HG03439 (cell line): ENCODE data around the gene GUCA1A.
A peak's percentile ranks its signal among the peaks of the same experiment; 100 is the strongest.
"Not testable (repeated sequence)": the region's sequence is repeated elsewhere in the genome, so short reads cannot be mapped to it uniquely, and the experiment has no call there.

Source experiments
- ATAC-seq: cut with Tn5 transposase; IDR thresholded peaks from one replicate; pipeline ENCODE4 v1.9.1; 2021; ENCODE audit warnings: mild to moderate bottlenecking, moderate library complexity; ENCODE audit not compliant: unreplicated experiment

The GUCA1A gene

DNA sequence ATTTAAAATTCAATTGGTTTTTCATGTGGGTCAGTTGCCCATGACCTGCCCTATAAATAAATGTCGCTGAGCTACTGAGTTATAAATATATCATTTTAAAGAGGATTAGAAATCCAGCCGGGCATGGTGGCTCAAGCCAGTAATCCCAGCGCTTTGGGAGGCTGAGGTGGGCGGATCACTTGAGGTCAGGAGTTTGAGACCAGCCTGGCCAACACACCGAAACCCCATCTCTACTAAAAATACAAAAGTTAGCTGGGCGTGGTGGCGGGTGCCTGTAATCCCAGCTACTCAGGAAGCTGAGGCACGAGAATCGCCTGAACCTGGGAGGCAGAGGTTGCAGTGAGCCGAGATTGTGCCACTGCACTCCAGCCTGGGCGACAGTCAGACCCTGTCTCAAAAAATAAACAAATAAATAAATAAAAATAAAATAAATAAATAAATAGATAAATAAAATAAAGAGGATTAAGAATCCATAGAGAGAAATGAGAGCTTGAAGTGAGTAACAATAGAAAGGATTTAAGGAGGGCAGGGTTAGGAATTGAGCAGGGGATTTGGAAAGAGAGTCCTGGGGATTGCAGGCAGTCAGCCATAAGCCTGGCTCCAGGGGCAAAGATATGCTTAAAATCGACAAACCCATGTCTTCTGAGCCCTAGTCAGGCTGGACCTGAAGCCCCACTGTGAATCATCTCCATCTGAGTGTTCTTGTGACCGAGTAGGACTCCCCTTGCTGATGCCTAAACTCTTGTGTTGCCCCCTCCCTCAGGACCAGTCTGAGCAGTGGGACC lies 29.2 kb downstream of the GUCA1A start:
- not testable (repeated sequence) for ATAC-seq

DNA sequence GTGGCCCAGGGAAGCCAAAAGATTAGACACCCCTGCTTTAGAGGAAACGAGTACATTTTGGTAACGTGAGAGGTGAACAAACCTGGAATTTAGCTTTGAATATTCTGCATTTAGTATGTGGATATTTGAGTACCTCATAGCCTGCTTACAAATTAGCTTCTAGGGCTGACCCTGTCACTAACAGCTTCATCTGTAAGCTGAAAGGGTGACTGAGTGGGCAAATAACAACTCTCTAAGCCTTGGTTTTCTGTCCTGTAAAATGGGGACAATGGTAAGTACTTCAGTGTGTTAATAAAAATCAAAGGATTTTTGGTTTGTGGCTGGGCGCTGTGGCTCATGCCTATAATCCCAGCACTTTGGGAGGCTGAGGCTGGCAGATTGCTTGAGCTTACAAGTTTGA lies 30.0 kb downstream of the GUCA1A start:
- no peak for ATAC-seq

DNA sequence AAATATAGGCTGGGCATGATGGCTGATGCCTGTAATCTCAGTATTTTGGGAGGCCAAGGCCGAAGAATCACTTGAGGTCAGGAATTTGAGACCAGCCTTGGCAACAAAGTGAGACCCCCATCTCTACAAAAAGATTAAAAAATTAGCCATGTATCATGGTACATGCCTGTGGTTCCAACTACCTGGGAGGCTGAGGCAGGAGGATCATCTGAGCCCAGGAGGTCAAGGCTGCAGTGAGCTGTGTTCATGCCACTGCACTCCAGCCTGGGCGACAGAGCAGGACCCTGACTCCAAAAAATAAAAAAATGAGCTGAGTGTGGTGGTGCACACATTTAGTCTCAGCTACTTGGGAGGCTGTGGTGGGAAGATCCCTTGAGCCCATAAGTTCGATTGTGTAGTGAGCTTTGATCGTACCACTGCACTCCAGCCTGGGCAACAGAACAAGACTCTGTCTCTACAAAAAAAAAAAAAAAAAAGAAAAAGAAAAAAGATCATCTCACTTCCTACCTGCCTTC lies 31.7 kb downstream of the GUCA1A start:
- no peak for ATAC-seq

DNA sequence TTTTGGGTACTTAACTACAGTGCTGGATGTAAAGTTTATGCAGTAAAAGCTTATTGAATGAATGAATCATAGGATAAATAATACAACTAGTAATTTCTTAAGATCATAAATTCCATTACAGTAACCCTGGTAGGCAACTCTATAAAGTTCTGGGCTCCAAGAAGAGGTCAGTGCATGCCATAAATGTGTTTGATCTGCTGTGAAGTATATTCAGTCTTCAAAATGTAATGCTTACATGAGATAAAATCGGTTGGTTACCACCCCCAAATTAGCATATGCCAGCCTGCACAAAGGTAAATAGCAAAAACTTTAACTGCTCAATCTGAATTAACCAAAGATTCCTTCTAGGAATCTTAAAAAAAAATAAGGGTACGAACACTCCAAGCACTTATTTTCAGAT lies 34.4 kb downstream of the GUCA1A start:
- not testable (repeated sequence) for ATAC-seq

DNA sequence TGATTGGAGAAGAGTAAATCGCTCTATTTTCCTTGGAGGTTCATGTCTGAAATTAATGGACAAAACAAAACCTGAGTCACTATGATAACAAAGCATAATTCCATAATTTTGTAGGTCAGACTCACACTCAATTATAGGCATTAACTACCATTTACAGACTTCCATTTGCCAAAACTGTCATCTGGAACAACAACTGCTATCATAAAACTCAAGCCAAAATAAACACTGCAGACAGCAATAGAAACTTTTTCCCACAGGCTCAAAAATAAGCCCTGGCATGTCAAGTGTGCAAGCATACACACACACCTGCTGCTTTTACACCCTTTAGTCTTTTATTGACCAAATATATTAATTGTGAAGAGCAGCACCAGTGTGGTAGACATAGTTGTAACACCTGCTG lies 37.4 kb downstream of the GUCA1A start:
- no peak for ATAC-seq

DNA sequence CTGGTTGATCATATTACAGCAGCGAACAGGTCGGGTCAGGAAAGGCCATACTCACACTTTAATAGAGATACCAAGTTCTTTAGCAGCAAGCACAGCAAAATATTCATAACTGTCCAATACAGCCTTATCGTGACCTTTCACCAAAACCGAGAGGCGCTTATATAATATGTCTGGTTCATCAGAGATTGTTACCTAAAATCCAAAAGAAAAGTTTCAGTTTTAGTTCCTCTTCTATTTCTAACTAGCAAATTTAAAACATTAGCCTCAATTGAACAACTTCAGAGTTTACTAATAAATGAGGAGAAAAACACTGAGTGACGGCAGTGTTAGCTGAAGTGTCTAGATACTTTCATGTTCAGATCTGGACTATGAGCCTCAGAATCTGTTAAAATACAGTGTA lies 38.6 kb downstream of the GUCA1A start:
- no peak for ATAC-seq

DNA sequence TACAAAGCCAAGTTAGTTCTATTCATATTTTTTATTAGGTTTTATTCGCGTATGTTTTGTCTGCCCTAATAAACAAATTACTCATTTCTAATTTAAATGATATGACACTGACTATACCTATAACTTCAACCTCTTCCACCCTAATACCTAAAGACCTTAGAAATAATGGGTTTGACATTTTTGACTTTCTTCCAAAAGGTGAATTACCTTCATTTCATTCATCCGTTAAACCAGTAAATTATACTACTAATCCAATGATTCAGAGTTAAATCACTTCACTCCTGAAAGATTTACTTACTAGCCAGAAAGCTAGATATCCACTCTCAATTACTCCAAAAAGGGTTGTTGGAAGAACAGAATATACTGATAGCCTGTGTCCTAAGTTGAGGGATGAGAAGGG lies 39.3 kb downstream of the GUCA1A start:
- no peak for ATAC-seq

DNA sequence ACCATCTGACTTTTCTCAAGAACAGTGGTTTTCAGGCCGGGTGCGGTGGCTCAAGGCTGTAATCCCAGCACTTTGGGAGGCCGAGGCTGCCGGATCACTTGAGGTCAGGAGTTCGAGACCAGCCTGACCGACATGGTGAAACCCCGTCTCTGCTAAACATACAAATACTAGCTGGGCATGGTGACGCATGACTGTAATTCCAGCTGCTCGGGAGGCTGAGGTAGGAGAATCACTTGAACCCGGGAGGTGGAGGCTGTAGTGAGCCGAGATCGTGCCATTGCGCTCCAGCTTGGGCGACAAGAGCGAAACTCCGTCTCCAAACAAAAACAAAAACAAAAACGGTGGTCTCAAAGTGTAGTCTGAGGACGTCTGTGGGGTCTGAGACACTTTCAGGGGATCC lies 43.3 kb downstream of the GUCA1A start:
- ATAC-seq = not testable (repeated sequence)

DNA sequence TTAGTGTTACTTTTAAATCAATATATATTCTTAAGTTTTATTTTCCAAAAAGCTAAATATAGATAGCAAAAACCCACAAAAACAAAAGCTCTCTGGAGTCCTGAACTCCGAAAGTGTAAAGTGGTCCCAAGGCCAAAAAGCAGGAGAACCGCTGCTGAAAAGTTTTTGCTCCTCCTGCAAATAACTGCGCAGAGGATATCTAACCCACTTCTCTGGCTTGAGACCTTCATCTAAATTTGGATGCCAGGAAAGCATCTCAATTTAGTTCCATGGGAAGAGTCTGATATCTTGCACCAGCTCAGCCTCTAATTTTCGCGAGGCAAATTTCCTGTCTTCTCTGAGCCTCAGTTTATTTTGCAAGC lies 44.0 kb downstream of the GUCA1A start:
- ATAC-seq = no peak

DNA sequence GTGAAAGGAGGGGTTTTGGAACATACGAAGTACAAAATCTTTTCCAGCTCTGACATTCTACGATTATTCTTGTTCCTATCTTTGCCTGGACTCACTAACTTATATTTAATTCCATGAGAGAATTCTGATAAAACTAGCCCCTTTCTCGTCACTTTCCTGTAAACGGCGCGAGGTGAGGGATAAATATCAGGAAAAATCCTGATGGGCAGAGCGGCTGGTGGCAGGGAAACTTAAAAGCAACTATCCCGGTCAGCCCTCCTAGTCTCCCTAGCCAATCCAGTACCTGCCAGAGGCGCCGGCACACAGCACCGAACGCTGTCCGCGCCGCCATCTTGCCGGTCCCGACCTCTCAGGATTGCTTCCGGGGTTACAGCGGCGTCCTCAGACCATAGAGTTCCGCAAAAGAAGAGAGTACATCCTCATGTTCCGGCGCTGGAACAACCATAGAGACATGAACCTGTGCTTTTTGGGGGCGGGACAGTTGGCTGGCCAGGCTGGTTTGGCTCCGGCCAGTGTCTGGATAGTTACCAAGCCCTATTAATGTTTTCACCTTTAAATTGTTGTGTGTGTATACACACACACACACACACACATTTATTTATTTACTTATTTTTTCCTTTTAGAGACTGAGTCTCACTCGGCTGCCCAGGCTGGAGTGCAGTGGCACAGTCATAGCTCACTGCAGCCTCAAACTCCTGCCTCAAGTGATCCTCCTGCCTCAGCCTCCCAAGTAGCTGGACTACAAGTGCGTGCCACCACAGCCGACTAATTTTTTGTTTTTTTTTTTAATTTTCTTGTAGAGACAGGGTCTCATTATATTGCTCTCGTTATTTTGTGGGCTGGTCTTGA lies 44.6 kb downstream of the GUCA1A start, which contains the start of gene MRPS10:
Gene MRPS10, minus strand, starts transcription at position 343 of the 849 bp plus-strand sequence. Its CDS starts 12 bp downstream, at position 331.
- ATAC-seq = peak; percentile 80

DNA sequence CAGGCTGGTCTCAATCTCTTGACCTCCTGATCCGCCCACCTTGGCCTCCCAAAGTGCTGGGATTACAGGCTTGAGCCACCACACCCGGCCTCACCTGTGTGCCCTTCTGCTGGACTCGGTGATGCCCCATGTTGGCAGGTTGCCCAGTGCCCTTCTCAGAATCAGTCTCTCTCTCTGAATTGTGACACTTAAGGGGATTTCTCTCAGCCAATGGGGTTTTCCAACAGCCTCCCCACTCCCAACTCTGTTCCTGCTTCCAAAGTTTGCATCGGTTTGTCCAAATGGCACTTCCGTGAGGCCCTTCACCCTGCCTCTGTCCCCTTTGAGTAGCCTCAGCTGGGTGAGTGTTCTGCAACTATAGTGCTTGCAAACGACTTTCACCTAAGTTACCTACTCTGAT lies 47.6 kb downstream of the GUCA1A start:
- ATAC-seq = no peak

DNA sequence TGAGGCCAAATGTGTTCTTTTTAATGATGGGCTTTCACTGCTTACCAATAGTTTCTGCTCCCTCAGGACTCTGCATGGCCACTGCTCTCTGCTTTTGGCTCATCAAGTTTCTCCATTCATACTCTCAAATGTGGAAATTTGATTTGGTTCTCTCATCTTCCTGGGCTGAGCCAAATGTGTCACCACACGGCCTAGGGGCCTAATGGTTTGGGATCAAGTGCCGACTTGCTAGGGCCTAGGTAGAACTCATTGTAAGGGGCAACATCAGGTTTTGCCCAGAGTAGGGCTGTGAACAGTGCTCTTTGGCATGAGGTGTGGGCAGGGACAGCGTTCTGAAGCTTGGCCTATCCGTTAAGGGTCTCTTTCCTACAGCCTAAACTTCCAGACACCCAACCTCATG lies 48.4 kb downstream of the GUCA1A start:
- no peak for ATAC-seq

DNA sequence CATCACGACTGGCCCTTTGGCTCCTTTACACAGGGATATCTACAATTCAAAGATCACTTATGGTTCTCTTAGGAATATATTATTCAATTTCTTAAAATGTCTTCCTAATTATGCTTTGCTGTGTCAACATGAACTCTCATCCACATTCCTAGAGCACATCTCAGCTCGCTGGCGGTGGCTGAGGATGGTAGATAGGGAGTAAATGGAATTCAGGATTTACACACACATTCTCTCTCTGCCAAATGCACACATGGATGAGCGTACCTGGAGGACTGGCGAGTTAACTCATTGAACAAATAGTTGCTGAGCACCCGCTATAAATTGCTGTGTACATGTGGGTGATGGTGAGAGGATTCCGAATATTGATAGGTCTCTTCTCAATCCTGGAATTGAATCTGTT lies 49.3 kb downstream of the GUCA1A start:
- no peak for ATAC-seq

DNA sequence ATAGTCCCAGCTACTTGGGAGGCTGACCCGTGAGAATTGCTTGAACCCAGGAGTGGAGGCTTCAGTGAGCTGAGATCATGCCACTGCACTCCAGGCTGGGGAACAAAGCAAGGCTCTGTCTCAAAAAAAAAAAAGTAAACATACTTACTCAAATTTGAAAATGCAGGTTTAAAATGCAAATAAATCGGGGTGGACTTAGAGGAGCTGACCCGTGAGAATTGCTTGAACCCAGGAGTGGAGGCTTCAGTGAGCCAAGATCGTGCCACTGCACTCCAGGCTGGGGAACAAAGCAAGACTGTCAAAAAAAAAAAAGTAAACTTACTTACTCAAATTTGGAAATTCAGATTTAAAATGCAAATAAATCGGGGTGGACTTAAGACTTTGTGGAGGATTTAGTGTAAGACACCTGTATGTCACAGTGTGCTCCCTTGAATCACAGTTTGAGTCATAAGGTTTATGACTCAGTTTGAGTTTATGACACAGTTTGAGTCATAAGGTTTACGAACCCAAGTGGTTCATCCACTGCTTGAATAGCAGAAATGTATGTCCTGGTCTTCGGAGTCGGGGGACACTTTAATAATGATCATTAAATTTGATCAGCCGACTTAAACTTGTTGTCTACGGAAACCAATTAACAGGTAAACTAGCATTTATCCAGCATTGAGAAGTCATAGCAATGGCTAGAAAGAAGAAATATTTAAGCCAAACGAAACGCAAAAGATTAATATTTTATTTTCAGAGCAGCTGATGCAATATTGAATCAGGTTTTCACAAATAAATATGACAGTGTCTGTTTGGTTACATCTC lies 51.3 kb downstream of the GUCA1A start:
- ATAC-seq = peak; percentile 94

DNA sequence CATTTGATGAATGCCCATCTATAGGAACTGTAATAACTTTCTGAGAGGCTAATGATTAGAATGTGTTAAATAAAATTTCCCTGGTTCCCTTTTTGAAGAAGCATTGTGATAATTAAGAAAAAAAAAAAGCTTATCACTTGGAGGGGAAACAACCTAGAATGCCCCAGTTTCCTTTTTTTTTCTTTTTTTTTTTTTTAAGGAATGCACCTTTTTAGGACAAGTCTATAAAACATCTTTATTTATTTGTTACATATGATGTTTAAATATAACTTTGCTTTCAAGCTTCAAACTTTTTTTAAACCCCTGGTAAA lies 51.8 kb downstream of the GUCA1A start:
- no peak for ATAC-seq

DNA sequence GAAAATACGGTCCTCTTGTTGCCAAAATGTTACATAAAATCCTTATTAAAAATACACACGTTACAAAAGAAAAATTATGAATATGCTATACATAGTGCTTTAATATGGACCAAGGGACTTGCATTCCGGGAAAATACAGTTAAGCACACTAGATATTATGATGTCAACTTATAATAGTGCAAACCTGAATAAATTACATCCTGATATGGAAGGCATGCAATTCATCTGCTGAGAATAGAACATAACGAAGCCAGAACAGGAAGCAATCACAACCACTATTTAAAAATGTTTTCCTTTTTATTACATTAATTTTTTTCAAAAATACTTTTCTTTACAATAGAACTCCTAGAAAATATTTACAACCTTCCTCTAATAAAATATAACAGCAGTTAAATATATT lies 52.3 kb downstream of the GUCA1A start:
- no peak for ATAC-seq

DNA sequence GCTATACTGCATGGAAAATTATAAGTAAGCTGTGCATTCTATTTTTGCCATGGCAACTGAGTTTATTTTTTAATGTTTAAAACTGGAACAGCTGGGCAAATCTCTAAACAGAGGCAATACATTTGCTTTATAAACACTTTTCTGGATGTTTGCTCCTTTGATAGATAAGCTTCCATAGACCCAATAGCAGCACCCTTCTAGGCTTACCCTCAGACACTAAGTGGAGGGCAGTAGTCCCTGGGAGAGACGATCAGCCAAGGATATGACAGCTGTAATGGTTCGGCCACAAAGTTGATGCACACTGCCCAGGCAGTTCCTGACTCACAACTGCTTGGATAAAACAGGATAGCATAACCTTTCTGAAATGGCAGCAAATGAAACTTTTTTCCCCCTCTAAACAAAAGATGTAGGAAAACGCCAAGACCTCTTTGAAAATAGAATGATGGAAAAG lies 53.0 kb downstream of the GUCA1A start:
- no peak for ATAC-seq

DNA sequence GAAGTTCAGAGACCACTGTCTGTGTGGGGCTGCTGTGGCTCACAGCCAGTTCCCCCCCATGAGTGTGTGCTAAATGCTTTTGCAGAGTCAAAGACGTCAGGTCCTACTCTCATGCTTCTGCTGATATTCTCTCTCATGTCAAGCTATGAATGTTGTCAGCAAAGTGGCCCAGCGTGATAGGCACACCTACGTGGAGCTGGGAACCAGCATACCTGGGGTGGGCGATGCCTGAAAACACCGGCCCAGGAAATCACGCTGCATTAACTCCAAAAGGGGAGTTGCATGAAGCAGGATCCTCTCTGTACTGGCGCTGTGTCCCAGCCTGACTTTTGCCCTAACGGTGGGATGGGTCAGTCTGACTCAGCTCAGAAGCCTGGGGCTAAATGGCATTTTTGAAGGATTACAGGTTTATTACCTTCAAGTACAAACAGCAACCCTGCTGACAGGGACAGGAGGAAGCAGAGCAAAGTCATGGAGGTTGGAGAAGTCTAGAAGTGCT lies 53.5 kb downstream of the GUCA1A start:
- no peak for ATAC-seq

DNA sequence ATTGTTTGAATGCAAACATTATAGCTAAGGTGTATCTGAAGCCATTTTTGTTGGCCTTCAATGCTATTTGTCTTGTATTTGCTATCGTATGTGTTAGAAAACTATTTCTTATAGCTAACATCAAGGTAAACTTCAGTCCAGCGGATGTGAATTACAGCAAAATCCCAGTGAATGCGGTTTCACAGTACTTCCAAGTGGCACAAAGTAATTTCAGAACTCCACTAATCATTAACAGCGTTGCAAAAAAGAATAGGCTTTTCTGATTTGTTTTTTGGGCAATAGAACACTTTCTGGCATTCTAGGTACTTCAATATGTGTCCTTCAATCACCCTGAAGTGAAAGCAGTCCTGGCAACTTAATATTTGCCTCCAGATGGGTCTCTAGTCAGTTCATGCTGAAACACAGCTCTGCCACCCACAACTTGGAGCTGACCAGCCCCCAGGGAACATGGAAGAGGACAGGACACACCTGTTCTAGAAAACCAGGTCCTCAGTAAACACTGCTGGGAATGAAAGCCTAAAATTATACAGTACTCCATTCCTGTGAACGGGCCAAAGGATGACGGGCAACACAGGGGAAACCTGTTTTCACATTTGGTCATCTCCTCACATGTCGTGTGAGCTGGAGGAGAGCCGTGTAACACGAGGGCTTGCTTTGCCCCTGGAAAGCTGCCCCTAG lies 54.1 kb downstream of the GUCA1A start:
- ATAC-seq = no peak

DNA sequence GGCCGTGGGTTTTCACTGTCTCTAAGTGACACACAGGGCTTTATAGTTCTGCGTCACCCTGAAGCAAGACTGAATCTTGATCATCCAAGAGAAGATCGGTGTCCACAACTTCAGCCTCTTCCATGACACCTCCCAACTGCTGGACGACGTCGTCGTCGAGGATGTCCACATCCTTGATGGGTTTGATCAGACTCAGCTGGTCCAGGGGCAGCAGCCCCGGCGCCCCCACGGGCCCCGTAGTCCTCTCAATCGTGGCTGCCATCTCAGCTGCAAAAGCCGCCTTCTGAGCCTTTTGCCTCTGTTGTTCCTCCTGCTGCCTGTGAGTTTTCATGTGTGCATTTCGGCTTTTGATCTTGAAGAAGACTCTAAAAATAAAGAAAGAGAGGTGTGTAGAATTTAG lies 55.1 kb downstream of the GUCA1A start:
- no peak for ATAC-seq
